Measurements from ENCODE around the gene CEP72. TPM values are rescaled to one million over a fixed set of nuclear protein-coding genes. Genes with fewer than 3 reads are reported as not detected.

Gene CEP72
- total RNA-seq, 4 donors from 2014 or later, result 2.6 to 9.4 (median 4.2) TPM

GRCh38 chr5:646396-647201, 34.5 kb downstream of the CEP72 start:
- Histone ChIP-seq H3K27ac (no peak overlapping the region), H3K36me3 (no peaks in the 10 kb centered on the region), H3K4me1 (no peaks in the 10 kb centered on the region), H3K9me3 (no peaks in the 10 kb centered on the region), H3K4me3 (no peak overlapping the region), H3K27me3 (no peaks in the 10 kb centered on the region)
- WGBS, 2 donors (ENCODE audit: low coverage in 1 of 2), result 92 to 100% methylated on average over 1 to 18 of the region's 18 CpGs
- in situ Hi-C loops (cut with MboI; ENCODE audit: low pct_ligation_motif_present in 1 of 4, low pct_unique_long_range_greater_than_20kb in 1 of 4, low sequenced_read_pairs in 3 of 4), result no loop called here
- TF ChIP-seq, protein P1, sequence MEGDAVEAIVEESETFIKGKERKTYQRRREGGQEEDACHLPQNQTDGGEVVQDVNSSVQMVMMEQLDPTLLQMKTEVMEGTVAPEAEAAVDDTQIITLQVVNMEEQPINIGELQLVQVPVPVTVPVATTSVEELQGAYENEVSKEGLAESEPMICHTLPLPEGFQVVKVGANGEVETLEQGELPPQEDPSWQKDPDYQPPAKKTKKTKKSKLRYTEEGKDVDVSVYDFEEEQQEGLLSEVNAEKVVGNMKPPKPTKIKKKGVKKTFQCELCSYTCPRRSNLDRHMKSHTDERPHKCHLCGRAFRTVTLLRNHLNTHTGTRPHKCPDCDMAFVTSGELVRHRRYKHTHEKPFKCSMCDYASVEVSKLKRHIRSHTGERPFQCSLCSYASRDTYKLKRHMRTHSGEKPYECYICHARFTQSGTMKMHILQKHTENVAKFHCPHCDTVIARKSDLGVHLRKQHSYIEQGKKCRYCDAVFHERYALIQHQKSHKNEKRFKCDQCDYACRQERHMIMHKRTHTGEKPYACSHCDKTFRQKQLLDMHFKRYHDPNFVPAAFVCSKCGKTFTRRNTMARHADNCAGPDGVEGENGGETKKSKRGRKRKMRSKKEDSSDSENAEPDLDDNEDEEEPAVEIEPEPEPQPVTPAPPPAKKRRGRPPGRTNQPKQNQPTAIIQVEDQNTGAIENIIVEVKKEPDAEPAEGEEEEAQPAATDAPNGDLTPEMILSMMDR (IDR thresholded peaks at IDR 0.05), result no peak
- TF ChIP-seq POLR2A (IDR thresholded peaks at IDR 0.05), result no peak
- TF ChIP-seq EP300 (IDR thresholded peaks at IDR 0.05; ENCODE audit: low read depth), result no peak
- no peak for TF ChIP-seq POLR2AphosphoS5 (IDR thresholded peaks at IDR 0.05)
- DNase-seq, result no peak
- intact Hi-C loops (cut with DNase I; ENCODE audit: low total_unique reads), result loop anchor here (1.0 kb wide), 1 partner anchor 35 kb away; no protein-coding TSS in a partner anchor

GRCh38 chr5:647311-647710, 35.2 kb downstream of the CEP72 start:
- intact Hi-C loops (cut with DNase I; ENCODE audit: low total_unique reads), result no loop called here
- WGBS, 2 donors (ENCODE audit: low coverage in 1 of 2), result 99 to 100% methylated on average over 1 to 4 of the region's 4 CpGs
- Histone ChIP-seq H3K27ac (no peak overlapping the region), H3K4me1 (no peaks in the 10 kb centered on the region), H3K4me3 (no peak overlapping the region), H3K27me3 (no peaks in the 10 kb centered on the region), H3K9me3 (no peaks in the 10 kb centered on the region), H3K36me3 (no peaks in the 10 kb centered on the region)
- in situ Hi-C loops (cut with MboI; ENCODE audit: low pct_ligation_motif_present in 1 of 4, low pct_unique_long_range_greater_than_20kb in 1 of 4, low sequenced_read_pairs in 3 of 4), result no loop called here
- TF ChIP-seq, protein P1 (IDR thresholded peaks at IDR 0.05), result no peak
- TF ChIP-seq EP300 (IDR thresholded peaks at IDR 0.05; ENCODE audit: low read depth), result no peak
- TF ChIP-seq POLR2AphosphoS5 (IDR thresholded peaks at IDR 0.05), result no peak
- no peak for TF ChIP-seq POLR2A (IDR thresholded peaks at IDR 0.05)
- DNase-seq, result no peak

- in situ Hi-C loops (cut with MboI; ENCODE audit: low pct_ligation_motif_present in 1 of 4, low pct_unique_long_range_greater_than_20kb in 1 of 4, low sequenced_read_pairs in 3 of 4), result no loop called here
- DNase-seq, result no peak
Measured at GRCh38 chr5:647727-648126, 35.6 kb downstream of the CEP72 start.

GRCh38 chr5:651296-652022, 39.3 kb downstream of the CEP72 start:
- no peaks in the 10 kb centered on the region for H3K9me3 ChIP-seq
- no peaks in the 10 kb centered on the region for H3K36me3 ChIP-seq
- in situ Hi-C loops (cut with MboI; ENCODE audit: low pct_ligation_motif_present in 1 of 4, low pct_unique_long_range_greater_than_20kb in 1 of 4, low sequenced_read_pairs in 3 of 4), result loop anchor here in 1 of 4 donors (25.0 kb wide), 1 partner anchor 261 kb away; no protein-coding TSS in a partner anchor
- WGBS, 2 donors (ENCODE audit: low coverage in 1 of 2), result 95 to 97% methylated on average over 9 to 16 of the region's 16 CpGs
- no peak overlapping the region for H3K4me3 ChIP-seq
- no peak for DNase-seq
- no peaks in the 10 kb centered on the region for H3K27me3 ChIP-seq
- intact Hi-C loops (cut with DNase I; ENCODE audit: low total_unique reads), result no loop called here
- H3K27ac ChIP-seq, result no peak overlapping the region
- no peaks in the 10 kb centered on the region for H3K4me1 ChIP-seq
- TF ChIP-seq, protein P1 (IDR thresholded peaks at IDR 0.05), result no peak
- no peak for TF ChIP-seq POLR2A (IDR thresholded peaks at IDR 0.05)
- no peak for TF ChIP-seq POLR2AphosphoS5 (IDR thresholded peaks at IDR 0.05)
- no peak for TF ChIP-seq EP300 (IDR thresholded peaks at IDR 0.05; ENCODE audit: low read depth)

More at GRCh38 chr5:647727-648126, 35.6 kb downstream of the CEP72 start:
- Histone ChIP-seq H3K27me3 (no peaks in the 10 kb centered on the region), H3K4me3 (no peak overlapping the region), H3K36me3 (no peaks in the 10 kb centered on the region), H3K4me1 (no peaks in the 10 kb centered on the region), H3K9me3 (no peaks in the 10 kb centered on the region), H3K27ac (no peak overlapping the region)
- intact Hi-C loops (cut with DNase I; ENCODE audit: low total_unique reads), result no loop called here
- 96% methylated on average over 9 of the region's 9 CpGs; no CpG with 5 or more reads in 1 of the 2 donors for WGBS, 2 donors (ENCODE audit: low coverage in 1 of 2)
- no peak for TF ChIP-seq EP300 (IDR thresholded peaks at IDR 0.05; ENCODE audit: low read depth)
- TF ChIP-seq, protein P1 (IDR thresholded peaks at IDR 0.05), result no peak

All from transverse colon (tissue), 4 donors.